Stimulated activated CD8-positive, alpha-beta memory T cell treated with anti-CD3 and anti-CD28 coated beads, Interleukin-7, amount 100 ng/mL, for 1 hour (primary cell): ENCODE results near the gene BLOC1S5.

Experiments
- DNase-seq, 2 donors: peaks; one replicate each; pipeline ENCODE4 v3.0.0-alpha.2; 2020; ENCODE audit warnings: low read depth in 2 of 2

The BLOC1S5 gene

DNA sequence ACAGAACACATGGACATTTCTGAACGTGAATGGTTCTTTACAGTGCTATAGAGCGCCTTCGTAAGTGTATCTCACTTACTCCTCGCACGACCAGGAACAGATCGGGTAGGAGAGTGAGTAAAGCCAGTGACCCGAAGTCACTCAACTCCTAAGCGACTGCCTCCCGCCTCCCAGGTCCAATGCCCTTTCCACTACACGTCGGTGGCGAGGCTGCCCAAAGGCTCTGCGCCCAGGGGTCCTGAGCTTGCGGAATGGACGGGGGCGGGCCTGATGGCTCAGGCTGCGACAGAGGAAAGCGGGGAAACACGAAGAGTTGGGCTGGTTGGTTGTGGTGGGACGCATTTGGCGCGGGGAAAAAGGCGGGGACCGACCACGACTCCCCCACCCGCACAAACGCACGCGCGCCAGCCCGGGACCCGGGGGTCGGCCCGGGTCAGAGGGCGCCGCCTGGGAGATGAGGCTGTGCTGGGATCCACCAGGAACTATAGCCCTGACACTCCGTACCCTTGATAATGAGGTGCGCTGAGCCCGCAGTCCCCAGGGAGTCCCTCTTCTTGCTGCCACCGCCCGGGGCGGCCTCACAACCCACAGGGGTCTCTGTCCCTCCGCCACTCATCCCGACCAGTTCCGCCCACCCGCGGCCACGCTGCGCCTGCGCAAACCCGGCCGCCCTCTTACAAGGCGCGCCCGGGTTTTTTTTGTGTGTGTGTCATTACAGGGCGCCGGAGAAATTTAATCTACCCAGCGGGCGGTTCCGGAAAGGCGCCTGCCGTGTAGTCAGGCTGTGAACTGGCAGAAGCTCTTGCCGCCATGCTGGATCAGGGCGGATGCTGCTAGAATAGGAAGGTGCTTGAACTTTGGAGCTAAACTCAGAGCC is at the start of gene BLOC1S5:
TSS of gene BLOC1S5 (minus strand) at position 629 of the 877 bp plus-strand sequence. CDS start at position 616, 13 bp downstream.
- DNase-seq, result peak; percentile 89 to 95

GRCh38 chr6:8113131-8113654 is 49.0 kb upstream of the BLOC1S5 start:
- no peak for DNase-seq

GRCh38 chr6:8110725-8111124 is 46.5 kb upstream of the BLOC1S5 start:
- DNase-seq, result no peak

DNA sequence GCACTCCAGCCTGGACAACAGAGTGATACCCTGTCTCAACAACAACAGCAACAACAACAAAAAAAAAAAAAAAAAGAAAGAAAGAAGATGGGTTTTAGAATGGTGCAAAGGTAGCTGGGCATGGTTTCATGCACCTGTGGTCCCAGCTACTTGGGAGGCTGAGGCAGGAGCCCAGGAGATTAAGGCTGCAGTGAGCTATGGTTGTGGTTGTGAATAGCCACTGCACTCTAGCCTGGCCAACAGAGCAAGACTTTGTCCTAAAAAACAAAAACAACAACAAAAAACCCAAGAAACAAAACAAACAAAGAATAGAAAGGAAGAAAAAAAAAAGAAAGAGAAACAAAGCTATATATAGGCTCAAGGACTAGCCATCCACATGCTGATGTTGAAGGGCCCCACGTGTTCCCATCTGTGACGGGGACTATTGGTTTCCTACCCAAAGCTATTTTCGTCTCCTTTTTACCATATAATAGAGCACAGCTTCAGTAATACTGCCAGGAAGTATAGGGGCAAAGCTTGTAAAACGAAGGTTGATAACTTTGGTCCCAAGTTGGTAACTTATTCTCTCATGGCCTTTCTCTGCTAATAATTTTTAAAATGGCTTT is 46.0 kb upstream of the BLOC1S5 start:
- DNase-seq, result no peak

DNA sequence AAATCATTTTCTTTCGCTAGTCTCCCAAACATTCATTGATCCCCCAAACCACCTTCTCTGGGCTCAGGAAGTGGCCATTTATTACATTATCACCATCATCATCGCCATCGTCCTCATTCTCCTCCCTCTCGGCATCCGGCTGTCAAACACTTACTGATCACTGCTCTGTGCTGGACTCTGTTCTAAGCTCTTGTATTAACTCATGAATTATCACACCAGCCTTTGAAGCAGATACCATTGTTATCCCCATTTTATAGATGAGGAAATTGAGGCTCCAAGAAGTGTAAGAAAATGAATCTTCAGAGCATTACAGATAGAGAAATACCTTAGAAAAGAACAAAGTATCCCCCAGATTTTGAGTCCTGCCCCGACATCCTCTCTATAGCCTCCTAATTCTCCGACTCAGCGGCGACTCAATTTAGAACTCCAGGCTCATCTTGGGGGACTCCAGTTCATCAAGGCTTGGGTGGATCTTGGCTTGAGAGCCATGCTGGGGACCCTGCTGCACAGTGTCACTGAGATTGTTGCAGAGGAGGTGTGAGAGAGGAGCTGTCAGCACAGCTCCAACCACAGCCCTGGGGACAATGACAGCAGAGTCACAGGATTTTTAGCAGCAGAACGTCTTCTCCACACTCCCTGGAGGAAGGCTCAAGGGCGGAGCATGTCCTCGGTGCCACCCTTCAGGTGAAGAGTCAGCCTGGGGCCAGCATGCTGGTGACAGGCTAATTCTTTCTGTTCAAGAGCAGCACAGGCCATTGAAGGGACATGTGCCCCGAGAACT is 44.8 kb upstream of the BLOC1S5 start:
- no peak for DNase-seq

DNA sequence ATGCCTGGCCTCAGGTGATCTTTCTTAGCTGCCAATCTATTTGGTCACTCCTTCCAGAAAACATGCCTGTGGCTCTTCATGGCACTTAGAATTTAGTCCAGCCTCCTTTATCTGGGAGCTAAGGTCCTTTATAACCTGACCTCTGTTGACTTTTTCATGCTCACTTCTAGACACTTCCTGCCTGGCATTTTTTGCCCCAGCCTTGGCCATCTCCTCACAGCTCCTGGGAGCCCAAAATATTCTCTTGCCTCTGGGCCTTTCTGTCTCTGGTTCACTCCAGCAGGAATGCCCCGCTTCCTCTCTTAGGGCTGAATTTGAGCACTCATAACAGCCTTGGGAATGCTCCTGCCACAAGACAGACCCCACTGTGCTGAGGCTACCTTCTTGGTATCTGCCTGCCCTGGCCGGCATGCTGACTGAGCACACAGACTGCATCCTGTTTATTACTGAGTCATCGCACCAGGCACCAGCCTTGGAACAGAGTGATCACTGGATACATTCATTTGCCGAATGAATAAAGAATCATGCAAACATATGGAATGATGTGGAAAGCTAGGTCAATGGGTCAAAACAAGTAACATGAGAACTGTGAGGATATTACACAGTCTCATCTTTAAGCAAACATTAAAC is 44.0 kb upstream of the BLOC1S5 start:
- DNase-seq, result no peak

DNA sequence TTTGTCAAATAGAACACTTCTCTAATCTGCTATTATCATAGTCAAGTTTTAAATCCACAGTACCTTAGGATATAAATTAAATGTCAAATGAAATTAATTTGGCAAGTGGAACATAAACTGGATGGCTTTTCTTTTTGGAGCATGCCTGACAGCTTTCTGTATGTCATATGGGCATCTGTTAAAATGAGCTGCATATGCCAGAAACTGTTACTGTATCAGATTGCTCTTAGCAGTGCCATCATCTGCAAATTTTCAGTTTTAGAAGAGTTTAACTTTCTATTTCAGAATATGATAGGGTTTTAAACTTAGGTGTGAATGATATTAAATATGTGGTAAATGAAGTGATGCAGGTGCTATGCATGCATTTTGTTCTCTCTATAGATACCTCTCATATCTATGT is 41.6 kb upstream of the BLOC1S5 start:
- no peak for DNase-seq

GRCh38 chr6:8103726-8104125 is 39.5 kb upstream of the BLOC1S5 start:
- DNase-seq, result no peak

DNA sequence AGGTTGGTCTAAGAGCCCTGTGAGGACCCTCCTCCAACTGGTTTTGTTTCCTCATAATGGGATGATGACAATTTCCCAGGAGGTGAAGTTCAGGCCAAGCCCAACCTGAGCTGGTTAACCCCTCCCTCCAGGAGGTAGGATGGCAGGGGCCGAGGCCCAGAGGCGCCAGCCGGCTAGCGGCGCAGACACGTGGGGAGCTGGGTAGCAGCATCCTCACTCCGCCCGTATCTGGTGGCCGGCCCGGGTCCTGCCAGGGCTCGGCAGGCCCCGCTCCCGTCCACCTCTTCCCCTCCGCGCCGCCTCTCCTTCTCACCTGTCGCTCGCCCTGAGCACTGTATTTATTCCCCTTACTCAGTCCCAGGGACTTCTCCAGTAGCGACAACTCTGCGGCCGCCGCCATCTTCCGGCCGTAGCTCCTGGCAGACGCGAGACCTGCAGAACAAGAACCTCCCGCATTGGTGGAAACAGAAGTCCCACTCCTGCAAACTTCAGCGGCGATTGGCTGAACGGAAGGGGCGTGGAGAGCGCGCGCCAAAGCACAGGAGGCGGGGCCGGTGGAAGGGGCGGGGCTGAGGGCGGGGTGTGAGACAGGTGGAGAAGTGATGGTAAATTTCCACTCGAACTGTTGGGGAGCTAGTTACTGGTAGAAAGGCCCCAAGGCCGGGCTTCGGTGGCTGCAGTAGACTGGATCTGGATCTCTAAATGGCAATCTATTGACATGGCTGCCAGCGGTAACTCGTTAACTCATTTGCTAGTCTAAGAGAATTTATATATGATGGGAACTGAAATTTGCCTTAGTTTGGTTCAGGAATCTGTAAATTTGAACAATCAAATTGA is 38.2 kb upstream of the BLOC1S5 start, which contains the start of gene EEF1E1:
TSS of gene EEF1E1 (minus strand) at position 427 of the 837 bp plus-strand sequence. CDS start at position 400, 27 bp downstream.
- DNase-seq, result peak; percentile 97

GRCh38 chr6:8100159-8100854 is 36.1 kb upstream of the BLOC1S5 start:
- no peak for DNase-seq

DNA sequence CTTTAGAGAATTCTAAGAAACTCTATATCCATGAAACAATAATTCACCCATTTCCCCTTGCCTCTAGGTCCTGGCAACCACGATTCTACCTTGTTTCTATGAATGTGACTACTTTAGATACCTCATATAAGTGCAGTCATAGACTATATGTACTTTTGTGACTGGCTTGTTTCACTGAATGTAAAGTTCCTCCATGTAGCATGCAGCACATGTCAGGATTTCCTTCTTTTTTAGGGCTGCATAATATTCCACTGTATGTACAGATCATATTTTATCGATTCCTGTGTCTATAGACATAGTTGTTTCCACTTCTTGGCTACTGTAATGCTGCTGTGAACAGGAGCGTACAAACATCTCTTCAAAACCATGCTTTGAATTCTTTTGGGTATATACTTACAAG is 26.5 kb upstream of the BLOC1S5 start:
- no peak for DNase-seq

DNA sequence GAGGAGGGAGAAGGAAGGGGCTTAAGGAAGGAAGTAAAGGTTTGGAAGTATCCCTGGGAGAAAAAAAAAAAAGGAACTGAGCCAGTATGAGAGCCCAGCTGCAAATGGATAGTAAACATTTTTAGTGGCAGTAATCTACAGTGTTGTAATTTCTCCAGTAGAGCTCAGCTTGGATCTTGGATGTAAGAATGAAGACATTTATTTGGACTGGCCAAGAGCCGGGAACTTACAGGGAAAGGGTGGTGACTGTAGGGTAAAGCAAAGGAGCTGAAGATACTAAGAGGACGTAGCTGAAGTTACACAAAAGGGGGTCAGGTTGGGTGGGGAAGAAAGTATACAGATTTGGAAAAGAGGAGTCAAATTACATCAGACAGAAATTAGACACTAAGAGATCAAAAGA is 24.7 kb upstream of the BLOC1S5 start:
- no peak for DNase-seq

DNA sequence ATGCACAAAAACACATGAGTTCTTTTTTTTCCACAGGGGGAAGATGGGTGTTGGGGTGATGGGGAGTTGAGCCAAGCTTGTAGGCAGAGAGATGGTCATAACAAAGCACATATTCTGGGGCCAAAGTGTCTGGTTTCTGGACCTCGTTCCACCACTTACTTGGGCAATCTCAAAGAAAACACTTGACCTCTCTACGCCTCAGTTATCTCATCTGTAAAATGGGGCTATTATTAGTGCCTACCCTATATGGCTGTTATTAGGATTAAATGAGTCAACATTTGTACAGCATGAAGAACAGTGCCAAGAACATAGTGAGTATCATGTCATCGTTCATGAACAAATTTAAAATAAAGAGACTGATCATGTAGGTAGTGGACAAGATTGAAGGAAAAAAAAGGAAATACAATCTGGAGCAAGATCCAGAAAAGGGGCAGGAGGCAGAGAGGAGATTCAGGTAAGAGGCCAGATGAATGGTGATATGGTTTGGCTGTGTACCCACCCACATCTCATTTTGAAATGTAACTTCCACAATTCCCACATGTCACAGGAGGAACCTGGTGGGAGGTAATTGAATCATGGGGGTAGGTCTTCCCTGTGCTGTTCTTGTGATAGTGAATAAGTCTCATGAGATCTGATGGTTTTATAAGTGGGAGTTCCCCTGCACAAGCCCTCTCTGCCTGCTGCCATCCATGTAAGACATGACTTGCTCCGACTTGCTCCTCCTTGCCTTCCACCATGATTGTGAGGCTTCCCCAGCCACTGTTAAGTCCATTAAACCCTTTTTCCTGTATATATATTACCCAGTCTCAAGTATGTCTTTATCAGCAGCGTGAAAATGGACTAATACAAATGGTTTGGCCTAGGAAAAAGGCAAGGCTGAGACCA is 23.9 kb upstream of the BLOC1S5 start:
- DNase-seq, result no peak

DNA sequence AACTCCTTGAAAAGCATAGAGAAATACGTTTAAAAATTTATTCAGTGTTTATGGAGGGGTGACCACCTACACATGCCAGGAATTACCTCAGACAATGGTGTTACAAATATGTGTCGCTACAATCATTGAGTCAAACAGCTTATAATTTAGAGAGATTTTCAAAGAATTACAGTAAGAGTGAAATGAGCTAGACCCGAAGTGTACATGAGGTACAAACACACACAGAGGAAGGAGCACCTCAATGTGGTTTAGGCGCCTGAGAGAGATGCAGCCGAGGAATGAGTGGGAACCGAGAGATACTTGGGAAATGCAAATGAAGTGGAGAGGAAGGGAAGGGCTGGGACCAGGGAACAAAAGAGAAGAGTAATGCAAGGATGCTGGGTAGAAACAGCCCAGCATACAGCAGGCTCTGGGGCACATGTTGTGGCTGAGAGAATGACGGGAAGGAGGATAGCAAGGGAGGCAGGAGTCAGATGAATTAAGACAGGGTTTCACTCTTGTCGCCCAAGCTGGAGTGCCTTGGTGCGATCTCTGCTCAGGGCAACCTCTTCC is 22.6 kb upstream of the BLOC1S5 start:
- DNase-seq, result no peak

GRCh38 chr6:8085053-8085511 is 20.9 kb upstream of the BLOC1S5 start:
- no peak for DNase-seq

- no peak for DNase-seq
These were observed 20.4 kb upstream of the BLOC1S5 start for GRCh38 chr6:8084586-8084985.

DNA sequence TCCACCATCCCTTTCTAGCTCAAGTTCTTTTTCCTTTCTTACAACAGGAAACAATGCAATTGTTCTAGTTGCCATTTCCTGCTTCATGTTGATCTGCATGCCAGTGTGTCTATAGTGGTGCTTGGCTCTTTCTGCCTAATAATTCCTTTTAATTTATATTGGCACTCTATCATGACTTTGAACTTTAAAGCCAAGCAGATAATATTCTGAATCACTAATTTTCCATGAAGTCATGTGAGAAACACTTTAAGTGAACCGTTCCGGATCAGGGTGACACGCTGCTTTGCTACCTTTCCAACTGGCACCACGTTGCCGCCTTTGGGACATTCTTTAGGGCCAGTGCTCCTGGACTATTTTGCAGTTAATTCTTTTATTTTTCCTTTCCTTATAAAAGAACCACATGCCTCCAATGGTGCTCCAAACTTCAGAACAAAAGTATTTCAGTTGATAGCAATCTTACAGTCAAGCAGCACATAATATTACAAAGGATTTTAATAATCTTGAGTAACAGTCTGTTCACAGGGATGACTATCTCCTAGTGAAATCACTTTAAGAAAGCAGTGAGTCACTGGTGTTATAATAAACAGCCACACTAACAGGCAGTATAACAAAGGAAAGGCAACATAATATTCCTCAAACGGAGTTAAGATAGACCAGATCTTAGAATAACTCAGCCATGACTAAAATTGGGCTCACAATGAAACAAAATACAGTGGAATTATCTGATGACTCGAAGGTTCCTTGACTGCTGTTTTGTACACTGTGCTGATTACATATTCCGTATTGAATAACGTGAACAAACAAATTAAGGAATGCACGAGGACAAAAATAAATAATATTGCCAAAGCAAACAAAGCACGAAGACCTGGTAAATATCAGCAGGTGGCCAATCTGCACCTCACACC is 19.0 kb upstream of the BLOC1S5 start:
- no peak for DNase-seq

GRCh38 chr6:8082572-8082953 is 18.4 kb upstream of the BLOC1S5 start:
- no peak for DNase-seq
